C4-2B (cell line): ENCODE results near the gene PID1.

ENCODE experiments used
- CTCF ChIP-seq: fragments of 450-650 bp; conservative IDR thresholded peaks from 2 replicates; pipeline ENCODE4 v1.5.1; 2017; ENCODE audit warnings: mild to moderate bottlenecking
- ZFX ChIP-seq: fragments of 450-650 bp; IDR thresholded peaks from 2 replicates; pipeline ENCODE4 v1.6.1; 2017

- TF ChIP-seq CTCF: no peak
- TF ChIP-seq ZFX: no peak
These were observed 1.1 kb downstream of the PID1 start for GRCh38 chr2:229269941-229270340.
